Type B pancreatic cell (in vitro differentiated cells): Measurements from ENCODE around the gene TOLLIP. TPM values are rescaled to one million over a fixed set of nuclear protein-coding genes. Genes with fewer than 3 reads are reported as not detected.

Experiments
- DNase-seq: peaks from one replicate; pipeline ENCODE4 v3.0.0; 2021; ENCODE audit warnings: mixed read lengths; ENCODE audit not compliant: unreplicated experiment; ENCODE audit errors: extremely low spot score
- H3K27ac Mint-ChIP-seq: 2 replicates; pipeline ENCODE4 v1.8.0; 2021; ENCODE audit warnings: mild to moderate bottlenecking, mixed read lengths
- H3K27me3 Mint-ChIP-seq: 2 replicates; pipeline ENCODE4 v1.8.0; 2021; ENCODE audit warnings: mixed read lengths
- H3K36me3 Mint-ChIP-seq: 2 replicates; pipeline ENCODE4 v1.8.0; 2021; ENCODE audit warnings: mixed read lengths
- H3K4me1 Mint-ChIP-seq: one replicate; pipeline ENCODE4 v1.8.0; 2021; ENCODE audit warnings: mixed read lengths; ENCODE audit not compliant: unreplicated experiment
- H3K4me3 Mint-ChIP-seq: 2 replicates; pipeline ENCODE4 v1.8.0; 2021; ENCODE audit warnings: mild to moderate bottlenecking, mixed read lengths
- H3K9me3 Mint-ChIP-seq: 2 replicates; pipeline ENCODE4 v1.8.0; 2021; ENCODE audit warnings: mixed read lengths
- total RNA-seq: library from RNA; stranded (reverse); gene quantifications from 2 replicates; pipeline ENCODE4 v1.2.1, GENCODE V29; 2021; ENCODE audit warnings: low replicate concordance
- TF ChIP-seq, protein P1 (sequence below): fragments of 200-600 bp; sonication (generic); conservative IDR thresholded peaks from 2 replicates; pipeline ENCODE4 v1.5.0; 2021; ENCODE audit warnings: antibody characterized with exemption, mild to moderate bottlenecking

Gene TOLLIP
- total RNA-seq, 1 donor from 2014 or later: 49.2 TPM

DNA sequence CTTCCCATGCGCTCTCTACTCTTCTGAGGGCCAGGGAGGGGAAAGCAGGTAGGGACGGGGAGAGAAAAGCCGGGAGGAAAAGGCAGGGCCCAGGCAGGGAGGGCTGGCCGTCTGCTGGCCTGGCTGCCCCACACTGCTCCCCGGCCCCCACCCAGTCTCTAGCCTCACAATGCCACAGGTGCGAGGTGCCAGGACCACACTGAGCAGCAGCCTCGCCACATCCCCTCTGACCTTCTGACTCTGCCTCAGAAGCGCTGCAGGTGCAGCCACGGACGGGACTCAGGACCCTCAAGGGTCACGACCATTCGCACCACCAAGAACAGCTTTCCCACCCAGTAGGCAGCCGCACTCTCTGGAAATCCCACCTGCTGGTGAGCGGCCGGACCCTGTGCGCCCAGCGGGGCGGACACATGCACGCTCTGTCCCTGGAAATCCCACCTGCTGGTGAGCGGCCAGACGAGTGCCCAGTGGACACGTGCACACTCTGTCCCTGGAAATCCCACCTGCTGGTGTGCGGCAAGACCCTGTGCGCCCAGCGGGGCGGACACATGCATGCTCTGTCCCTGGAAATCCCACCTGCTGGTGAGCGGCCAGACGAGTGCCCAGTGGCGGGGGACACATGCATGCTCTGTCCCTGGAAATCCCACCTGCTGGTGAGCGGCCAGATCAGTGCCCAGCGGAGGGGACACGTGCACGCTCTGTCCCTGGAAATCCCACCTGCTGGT lies 20.1 kb downstream of the TOLLIP start:
- Mint-ChIP-seq H3K27me3 (no peaks in the 10 kb centered on the region), H3K4me3 (no peak overlapping the region)

DNA sequence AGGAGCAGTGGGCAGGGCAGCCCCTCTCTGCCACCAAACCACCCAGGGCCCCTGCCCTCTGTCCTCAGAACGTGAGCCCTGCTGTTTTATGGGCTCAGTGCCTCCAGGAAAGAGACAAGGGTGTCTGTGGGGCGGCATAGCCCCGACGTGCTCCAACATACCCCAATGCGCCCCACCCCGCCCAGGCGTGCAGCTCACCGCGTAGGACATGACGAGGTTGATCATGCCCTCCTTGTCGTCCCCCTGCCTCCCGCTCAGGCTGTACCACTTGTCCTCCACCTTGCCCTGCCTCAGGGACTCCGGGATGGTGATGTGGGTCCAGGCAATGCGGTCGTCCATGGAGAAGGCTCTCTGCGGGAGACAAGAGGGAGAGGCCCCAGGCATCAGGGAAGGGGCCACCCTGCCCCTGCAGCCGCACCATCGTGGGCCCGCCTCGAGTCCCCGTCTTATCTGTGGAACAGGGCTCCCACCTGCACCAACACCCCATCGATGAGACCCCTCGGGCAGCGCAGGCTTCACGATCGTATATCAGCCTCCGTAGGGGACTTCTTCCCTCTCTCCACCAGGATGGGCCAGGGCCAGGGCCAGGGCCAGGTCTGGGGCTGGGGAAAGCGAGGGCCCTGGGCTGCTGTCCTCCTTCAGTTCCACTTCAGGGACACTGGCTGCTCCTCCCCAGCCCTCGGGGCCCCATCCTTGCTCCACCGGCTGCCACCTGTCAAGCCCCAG lies 20.8 kb downstream of the TOLLIP start:
- Mint-ChIP-seq H3K27ac (no peak overlapping the region), H3K4me3 (no peak overlapping the region), H3K27me3 (no peaks in the 10 kb centered on the region), H3K4me1 (no peaks in the 10 kb centered on the region), H3K9me3 (no peaks in the 10 kb centered on the region), H3K36me3 (peaks cover 6% of the 10 kb centered on the region)
- TF ChIP-seq, protein P1, sequence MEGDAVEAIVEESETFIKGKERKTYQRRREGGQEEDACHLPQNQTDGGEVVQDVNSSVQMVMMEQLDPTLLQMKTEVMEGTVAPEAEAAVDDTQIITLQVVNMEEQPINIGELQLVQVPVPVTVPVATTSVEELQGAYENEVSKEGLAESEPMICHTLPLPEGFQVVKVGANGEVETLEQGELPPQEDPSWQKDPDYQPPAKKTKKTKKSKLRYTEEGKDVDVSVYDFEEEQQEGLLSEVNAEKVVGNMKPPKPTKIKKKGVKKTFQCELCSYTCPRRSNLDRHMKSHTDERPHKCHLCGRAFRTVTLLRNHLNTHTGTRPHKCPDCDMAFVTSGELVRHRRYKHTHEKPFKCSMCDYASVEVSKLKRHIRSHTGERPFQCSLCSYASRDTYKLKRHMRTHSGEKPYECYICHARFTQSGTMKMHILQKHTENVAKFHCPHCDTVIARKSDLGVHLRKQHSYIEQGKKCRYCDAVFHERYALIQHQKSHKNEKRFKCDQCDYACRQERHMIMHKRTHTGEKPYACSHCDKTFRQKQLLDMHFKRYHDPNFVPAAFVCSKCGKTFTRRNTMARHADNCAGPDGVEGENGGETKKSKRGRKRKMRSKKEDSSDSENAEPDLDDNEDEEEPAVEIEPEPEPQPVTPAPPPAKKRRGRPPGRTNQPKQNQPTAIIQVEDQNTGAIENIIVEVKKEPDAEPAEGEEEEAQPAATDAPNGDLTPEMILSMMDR: no peak
- DNase-seq: no peak

More for the DNA sequence above, 20.1 kb downstream of the TOLLIP start:
- no peak for DNase-seq
- TF ChIP-seq, protein P1: no peak
- H3K36me3 Mint-ChIP-seq: peaks cover 5% of the 10 kb centered on the region
- no peak overlapping the region for H3K27ac Mint-ChIP-seq
- H3K9me3 Mint-ChIP-seq: no peaks in the 10 kb centered on the region
- no peaks in the 10 kb centered on the region for H3K4me1 Mint-ChIP-seq

DNA sequence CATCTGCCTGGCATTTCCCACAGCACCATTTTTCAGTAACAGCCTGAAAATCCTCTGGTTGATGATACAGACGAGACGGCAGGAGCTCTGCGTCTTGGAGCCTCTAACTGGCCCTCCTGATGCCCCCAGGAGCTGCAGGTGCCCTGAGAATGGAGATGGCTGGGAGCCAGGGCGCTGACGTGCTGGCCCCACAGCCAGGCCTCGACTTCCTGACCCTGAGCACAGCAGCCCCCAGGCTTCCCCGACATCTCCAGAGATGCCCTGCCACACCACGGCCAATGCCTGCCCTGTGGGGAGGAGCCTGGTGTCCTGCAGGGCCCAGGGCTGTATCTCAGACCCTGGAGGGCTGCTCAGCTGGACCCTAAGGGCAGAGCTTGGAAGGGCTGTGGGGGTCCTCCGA lies 21.5 kb downstream of the TOLLIP start:
- no peak for DNase-seq
- TF ChIP-seq, protein P1: no peak
- Mint-ChIP-seq H3K4me3 (no peak overlapping the region), H3K9me3 (no peaks in the 10 kb centered on the region), H3K36me3 (peaks cover 8% of the 10 kb centered on the region), H3K27me3 (no peaks in the 10 kb centered on the region), H3K4me1 (no peaks in the 10 kb centered on the region), H3K27ac (no peak overlapping the region)

DNA sequence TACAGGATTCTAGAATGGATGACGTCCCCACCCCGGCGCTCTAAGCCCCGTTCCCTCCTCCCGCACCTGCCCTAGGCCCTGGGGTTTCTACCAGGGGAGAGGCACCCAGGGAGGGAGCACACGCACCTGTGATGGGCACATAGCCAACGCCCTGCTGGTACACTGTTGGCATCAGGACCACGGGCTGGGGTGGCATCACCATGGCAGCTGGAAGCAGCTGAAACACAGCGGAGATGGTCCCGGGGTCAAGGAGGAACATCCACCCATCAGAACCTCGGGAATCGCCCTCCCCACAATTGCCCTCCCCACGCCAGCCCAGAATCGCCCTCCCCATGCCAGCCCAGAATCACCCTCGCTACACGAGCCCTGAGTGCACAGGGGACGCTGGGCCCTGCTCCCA lies 23.6 kb downstream of the TOLLIP start:
- Mint-ChIP-seq H3K36me3 (peaks cover 8% of the 10 kb centered on the region), H3K27me3 (no peaks in the 10 kb centered on the region), H3K9me3 (no peaks in the 10 kb centered on the region), H3K4me1 (peaks cover 4% of the 10 kb centered on the region), H3K4me3 (no peak overlapping the region), H3K27ac (no peak overlapping the region)
- DNase-seq: no peak
- TF ChIP-seq, protein P1: no peak

DNA sequence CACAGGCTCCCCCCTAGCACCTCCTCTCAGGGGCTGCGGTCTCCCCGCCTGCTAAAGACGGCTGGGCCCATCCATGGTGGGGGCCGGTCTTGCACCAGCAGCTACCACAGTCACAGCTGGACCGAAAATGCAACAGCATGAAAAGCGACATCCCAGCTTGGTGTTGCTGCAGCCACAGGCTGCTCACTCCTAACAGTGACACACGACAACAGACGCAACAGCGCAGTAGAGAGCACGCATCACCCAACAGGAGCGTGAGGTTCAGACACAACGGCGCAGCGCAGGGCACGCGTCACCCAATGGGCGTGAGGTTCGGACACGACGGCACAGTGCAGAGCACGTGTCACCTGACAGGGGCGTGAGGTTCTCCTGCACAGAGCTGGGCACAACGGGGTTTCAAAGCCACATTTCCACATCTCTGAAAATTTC lies 24.1 kb downstream of the TOLLIP start:
- Mint-ChIP-seq H3K4me1 (peaks cover 4% of the 10 kb centered on the region), H3K4me3 (no peak overlapping the region), H3K36me3 (peaks cover 8% of the 10 kb centered on the region)

More for the DNA sequence above, 24.1 kb downstream of the TOLLIP start:
- DNase-seq: no peak
- H3K27me3 Mint-ChIP-seq: no peaks in the 10 kb centered on the region
- TF ChIP-seq, protein P1: no peak
- H3K9me3 Mint-ChIP-seq: no peaks in the 10 kb centered on the region
- H3K27ac Mint-ChIP-seq: no peak overlapping the region
